Measurements from ENCODE around the gene SBK2. TPM values are rescaled to one million over a fixed set of nuclear protein-coding genes. Genes with fewer than 3 reads are reported as not detected.
"Not testable (repeated sequence)": the region's sequence is repeated elsewhere in the genome, so short reads cannot be mapped to it uniquely, and the experiment has no call there.

The SBK2 gene
- total RNA-seq, 1 experiment from 2014 or later, result not detected

DNA sequence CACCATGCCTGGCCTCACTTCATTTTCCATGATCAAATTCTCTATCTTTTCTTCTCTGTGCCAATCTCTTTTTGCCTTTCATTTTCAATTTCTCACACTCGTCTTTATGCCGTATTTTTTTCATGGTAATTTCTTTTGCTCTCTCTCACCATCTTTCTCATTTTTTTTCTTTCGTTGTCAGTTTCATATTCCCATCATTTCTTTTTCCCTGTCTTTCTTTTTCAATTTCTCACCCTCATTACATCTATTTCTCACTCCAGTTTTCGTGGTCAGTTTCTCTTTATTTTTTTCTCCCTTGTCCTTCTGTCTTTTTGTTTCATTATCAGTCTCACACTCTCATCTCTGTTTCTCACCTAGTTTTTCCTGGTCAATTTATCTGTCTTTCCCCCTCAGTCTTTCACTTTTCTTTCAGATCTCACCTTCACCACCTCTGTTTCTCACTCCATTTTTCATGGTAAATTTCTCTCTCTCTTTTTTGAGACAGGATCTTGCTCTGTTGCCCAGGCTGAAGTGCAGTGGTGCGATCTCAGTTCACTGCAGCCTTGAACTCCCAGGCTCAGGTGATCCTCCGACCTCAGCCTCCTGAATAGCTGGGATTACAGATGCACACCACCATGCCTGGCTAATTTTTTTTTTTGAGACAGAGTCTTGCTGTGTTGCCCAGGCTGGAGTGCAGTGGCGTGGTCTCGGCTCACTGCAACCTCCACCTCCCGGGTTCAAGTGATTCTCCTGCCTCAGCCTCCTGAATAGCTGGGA lies 34.6 kb downstream of the SBK2 start:
- no peak for DNase-seq (ENCODE audit: low spot score)

DNA sequence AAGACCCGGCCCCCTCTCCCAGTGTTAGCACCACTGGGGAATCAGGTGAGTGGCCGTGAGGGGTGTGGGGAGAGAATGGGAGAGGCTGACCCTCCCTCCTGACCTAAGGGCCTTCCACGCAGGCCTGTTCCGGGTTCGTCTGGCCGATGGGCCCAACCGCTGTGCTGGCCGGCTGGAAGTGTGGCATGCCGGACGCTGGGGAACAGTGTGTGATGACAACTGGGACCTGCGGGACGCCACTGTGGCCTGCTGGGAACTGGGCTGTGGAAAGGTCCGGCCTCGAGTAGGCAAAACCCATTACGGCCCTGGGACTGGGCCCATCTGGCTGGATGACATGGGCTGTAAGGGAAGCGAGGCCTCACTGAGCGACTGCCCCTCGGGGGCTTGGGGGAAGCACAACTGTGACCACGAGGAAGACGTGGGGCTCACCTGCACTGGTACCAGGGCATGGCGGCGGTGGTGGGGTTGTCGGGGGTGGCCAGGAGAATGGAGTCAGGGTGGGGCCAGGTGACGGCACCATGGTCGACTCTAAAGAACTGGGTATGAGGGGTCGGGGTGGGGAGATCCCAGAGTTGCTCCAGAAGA lies 36.5 kb downstream of the SBK2 start:
- DNase-seq (ENCODE audit: low spot score), result no peak

DNA sequence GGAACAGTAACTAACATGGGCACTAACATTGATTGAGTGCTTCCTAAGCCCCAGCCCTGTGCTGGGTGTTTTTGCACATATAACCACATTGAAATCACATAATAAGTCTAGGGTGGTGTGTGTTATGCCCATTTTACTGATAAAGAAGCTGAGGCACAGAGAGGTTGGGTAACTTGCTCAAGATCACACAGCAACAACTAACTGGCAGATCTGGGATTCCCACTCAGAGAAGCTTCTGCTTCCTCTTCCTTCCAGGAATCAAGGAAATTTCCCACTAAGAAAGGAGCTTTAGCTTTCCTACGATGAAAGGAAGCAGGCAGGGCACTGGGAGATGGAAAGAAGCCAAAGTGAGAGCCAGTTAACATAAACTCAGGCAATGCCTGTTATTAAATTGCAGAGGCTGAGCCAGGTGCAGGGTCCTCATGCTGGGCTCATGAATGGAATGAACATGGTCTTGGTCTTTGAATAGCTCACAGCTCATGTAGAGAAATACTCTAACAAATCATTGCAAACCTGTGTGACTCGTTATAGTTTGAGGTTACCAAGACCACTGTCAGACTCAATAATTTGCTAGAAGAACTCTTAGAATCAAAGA lies 38.6 kb downstream of the SBK2 start:
- no peak for DNase-seq (ENCODE audit: low spot score)

DNA sequence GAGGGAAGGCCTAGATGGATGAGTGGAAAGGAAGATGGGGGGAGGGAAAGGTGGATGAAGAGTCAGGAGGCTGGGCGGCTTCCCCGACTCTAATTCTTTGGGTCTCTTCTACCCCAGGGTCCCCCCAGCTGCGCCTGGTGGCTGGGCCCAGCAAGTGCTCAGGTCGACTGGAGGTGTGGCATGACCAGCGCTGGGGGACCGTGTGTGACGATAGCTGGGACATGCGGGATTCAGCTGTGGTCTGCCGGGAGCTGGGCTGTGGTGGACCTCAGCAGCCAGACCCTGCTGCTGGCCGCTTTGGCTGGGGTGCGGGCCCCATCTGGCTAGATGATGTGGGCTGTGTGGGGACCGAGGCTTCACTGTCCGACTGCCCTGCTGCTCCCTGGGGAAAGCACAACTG lies 39.2 kb downstream of the SBK2 start:
- no peak for DNase-seq (ENCODE audit: low spot score)

DNA sequence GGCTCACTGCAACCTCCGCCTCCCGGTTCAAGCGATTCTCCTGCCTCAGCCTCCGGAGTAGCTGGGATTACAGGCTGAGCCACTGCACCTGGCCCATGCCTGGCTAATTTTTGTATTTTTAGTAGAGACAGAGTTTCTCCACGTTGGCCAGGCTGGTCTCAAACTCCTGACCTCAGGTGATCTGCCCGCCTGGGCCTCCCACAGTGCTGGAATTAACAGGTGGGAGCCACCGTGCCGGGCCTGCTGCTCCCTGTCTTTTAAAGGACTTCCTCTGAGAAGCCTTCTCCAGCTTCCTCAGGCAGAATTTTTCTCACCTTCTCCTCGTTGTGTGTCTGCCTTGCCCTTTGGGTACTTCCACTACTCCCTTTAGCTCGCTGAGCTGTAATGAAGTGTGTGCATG lies 40.1 kb downstream of the SBK2 start:
- not testable (repeated sequence) for DNase-seq (ENCODE audit: low spot score)

DNA sequence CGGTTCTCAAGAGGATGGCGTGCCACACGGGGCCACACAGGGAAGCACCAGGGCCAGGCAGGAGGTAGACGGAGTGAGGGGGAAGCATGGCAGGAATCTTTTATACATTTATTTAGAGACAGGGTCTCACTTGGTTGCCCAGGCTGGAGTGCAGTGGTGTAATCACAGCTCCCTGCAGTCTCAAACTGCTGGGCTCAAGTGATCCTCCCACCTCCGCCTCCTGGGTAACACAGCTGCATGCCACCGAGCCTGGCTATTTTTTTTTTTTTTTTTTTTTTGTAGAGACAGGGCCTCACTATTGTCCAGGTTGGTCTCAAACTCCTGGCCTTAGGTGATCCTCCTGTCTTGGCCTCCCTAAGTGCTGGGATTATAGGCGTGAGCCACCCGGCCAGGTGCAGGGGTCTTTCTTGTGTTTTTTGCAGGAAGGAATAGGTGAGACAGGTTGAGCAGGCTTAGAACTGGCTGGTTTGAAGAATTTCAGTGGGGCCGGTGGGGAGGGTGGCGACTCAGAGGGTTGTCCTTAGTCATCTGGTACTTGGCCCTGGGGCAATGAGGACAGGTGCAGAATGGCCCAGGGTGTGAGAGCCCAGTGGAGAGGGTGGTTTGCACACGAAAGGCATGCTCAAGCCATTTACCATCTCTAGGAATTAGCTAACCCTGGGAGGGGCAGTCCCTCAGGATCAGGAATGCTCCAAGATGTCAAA lies 41.1 kb downstream of the SBK2 start:
- DNase-seq (ENCODE audit: low spot score), result no peak

DNA sequence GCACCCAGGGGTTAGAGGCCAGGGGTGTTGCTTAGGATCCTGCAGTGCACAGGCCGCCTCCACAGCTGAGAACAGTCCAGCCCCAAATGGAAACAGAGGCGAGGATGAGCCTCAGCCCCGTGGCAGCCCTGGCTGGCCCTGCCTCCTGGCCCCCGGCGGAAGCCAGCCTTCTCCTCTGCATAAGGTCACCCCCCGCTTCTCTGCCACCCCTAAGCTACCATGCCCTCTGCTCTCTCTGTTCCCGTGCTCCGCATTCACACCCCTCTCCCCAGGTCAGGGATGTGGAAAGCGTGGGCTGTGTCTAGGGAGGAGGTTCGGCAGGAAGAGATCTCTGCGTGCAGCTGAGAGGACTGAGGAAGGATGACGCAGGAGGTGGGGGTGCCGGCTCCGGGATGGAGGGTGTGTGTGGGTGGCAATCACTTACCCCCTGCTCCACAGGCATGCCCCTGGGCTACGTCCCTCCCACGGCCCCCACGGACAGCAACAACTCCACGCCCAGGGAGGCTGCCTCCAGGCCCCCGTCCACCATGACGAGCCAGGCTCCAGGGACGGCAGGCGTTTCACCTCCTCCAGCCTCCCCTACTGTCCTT lies 42.7 kb downstream of the SBK2 start:
- no peak for DNase-seq (ENCODE audit: low spot score)

DNA sequence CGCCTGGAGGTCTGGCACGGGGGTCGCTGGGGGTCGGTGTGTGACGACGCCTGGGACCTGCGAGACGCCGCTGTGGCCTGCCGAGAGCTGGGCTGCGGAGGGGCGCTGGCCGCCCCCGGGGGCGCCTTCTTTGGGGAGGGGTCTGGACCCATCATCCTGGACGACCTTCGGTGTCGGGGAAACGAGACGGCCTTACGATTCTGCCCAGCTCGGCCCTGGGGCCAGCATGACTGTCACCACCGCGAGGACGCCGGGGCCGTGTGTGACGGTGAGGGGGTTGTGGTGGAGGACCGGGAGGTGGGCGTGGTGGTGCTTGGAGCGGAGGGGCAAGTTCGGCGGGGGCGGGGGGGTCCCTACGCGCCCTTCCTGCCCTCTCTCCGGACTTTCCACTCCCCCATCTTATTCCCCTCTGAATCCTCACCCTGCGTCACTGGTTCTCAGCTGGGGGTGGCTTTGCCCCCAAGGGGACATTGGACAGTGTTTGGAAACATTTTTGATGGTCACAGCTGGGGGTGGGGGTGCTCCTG lies 43.2 kb downstream of the SBK2 start:
- DNase-seq (ENCODE audit: low spot score), result no peak

DNA sequence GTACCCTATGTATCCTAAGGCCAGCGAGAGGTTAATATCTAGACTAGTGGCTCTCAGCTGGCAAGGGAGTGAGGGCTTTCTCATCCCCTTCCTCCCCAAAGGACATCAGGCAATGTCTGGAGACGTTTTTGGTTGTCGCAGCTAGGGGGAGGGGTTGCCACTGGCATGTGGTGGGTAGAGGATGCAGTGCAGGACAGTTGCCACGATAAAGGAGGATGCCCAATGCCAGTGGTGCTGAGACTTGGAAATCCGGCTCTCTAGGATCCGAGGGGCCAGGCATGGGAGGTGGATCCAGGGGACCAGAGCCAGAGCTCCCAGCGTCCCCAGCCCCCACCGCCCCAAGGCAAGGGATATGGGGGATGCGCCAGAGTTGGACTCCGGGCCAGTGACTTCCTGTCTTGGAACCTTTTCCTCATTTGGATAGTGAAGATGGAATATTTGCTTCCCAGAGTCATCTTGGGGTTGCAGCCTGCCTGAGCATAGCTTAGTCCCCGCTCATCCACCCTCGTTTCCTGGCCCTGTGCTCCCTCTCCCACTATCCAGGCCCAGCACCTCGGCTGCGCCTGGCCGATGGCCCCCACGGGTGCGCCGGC lies 43.8 kb downstream of the SBK2 start:
- DNase-seq (ENCODE audit: low spot score), result no peak

DNA sequence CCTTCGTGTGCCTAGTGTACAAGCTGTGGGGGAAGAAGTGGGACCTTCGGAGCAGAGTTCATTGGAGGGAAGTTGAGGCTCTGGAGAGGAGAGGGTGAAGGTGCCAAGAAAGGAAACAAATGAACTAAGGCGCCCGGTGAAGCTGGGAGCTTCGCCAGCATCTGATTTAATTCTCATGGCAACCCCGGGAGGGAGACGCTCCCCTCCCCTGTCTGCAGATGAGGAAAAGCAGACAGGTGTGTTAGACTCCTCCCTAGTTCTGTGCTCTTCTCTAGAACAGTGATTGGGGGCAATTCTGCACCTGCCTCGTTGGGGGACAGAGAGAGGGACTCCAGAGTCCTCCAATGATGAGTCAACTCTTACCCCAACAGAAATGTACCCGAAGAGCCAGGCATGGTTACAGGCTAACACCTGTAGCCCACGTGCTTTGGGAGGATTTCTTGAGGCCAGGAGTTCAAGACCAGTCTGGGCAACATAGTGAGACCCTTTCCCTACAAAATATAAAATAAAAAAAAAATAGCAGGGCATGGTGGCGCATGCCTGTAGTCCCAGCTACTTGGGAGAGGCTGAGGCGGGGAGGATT lies 44.5 kb downstream of the SBK2 start:
- no peak for DNase-seq (ENCODE audit: low spot score)

DNA sequence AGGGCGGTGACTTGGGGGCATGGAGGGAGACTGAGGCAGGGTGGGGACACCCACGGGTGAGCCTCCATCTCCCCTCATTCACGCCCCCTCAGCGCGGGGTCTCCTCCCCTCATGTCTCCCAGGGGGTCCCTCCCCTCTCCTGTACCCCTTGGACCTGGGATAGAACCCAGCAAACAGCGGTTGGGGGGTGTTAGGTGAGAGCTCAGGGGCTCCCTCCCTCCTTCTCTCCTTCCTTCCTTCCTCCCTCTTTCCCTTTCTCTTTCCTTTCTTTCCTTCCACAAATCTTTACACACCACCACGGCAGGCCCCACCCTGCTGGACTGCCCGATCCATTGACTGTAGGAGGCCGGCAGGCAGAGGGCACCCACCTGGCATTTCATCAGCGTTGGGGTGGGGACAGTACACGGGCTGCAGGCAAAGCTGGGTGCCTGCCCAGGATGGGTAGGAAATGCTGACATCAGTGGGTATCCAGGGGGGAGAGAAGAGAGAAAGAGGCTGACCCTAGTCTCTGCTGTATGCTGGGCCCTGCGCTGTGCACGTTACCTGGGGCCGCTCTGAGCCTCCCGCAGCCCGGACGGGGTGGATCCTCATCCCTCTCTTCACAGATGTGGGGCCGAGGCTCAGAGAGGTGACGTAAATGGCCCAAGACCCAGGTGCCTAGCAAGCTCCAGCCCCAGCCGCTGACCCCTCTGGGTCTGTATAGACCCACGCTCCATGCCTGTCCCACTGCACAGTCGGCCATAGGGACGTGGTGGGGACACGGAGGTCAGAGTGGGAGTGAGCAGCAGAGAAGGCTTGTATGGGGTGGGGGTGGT lies 45.2 kb downstream of the SBK2 start:
- no peak for DNase-seq (ENCODE audit: low spot score)

DNA sequence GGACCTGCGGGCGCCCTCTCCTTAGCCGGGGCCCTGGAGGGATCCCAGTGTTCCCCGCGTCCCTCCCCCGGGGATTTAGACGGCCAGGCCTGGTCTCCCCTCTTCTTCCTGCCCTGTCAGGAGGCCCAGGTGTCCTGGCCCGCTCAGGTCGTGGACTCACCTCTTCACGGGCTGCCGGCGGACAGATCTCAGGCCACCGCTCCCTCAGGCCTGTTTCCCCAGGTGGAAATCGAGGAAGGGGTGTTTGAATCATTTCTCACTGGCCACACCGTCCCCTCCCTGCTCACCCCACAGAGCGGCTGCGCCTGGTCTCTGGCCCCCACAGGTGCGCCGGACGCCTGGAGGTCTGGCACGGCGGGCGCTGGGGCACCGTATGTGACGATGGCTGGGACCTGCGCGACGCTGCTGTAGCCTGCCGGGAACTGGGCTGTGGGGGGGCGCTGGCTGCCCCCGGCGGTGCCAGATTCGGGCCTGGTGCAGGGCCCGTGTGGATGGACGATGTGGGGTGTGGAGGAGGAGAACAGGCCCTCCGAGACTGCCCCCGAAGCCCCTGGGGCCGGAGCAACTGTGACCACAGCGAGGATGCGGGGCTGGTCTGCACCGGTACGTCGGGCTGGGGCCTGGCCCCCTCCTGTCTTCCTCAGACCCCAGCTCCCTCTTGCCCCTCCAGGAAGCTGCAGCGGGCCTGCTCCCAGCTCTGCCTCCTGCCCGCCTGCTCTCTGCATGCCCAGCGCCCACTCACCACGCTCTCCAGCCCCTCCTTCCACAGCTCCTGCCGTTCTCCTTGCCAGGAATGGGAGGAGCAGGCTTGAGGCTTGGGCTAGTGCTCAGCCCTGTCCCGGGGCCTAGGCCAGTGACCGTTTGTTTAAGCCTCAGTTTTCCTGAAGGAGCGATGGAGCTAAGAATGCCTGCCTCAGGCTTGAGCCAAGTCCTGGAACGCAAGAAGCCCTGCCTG lies 46.2 kb downstream of the SBK2 start:
- no peak for DNase-seq (ENCODE audit: low spot score)

DNA sequence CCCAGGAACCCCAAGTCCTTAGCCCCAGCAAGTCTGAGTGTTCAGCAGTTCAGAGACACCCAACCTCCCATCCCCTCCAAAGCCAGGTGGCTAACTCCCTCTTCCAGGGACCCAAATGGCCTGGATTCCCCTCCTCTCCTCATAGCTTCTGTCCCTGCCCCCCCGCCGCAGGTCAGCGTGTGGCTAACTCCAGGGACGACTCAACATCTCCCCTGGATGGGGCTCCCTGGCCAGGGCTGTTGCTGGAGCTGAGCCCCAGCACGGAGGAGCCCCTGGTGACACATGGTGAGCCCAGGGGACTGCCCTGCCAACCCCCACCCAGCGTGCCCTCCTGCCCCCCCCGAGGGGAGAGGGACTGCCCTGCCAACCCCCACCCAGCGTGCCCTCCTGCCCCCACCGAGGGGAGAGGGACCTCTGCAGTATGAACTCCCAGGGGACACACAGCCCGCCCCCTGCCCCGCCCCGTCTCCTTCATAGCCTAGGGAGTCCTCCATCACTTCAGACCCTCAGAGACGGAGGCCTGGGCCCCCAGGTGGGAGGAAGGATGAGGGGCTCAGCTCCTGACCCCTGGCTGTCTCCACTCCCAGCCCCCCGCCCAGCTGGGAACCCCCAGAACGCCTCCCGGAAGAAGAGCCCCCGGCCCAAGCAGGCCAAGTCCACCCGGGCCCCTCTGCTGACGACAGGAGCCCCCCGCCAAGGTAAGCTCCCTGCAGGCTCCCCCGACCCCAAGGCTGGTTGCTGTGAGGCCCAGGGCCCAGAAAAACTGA lies 47.0 kb downstream of the SBK2 start:
- DNase-seq (ENCODE audit: low spot score), result no peak

DNA sequence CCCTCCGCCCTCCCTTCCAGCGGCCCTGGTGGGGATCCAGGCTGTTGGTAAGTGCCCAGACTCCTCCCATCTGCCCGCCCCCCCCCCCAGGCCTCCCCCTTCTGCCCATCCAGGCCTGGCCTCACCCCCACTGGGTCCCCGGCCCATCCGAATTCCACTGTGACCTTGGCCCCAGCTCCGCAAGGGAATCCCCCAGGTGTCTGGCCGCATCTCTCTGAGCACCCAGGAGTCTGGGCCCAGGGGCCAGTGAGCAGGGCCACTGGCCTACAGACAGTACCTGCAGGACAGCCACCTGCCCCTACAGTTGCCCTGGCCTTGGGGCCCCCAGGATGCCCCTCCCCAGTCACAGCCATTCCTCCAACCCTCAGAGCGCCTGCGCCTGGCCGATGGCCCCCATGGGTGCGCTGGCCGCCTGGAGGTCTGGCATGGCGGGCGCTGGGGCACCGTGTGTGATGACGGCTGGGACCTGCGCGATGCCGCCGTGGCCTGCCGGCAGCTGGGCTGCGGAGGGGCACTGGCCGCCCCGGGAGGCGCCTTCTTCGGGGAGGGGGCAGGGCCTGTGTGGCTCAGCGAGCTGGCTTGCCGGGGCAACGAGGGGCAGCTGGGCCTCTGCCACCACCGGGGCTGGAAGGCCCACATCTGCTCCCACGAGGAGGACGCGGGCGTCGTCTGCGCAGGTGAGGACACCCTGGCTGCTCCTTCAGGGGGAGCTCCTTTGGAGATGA lies 47.8 kb downstream of the SBK2 start:
- DNase-seq (ENCODE audit: low spot score), result no peak

DNA sequence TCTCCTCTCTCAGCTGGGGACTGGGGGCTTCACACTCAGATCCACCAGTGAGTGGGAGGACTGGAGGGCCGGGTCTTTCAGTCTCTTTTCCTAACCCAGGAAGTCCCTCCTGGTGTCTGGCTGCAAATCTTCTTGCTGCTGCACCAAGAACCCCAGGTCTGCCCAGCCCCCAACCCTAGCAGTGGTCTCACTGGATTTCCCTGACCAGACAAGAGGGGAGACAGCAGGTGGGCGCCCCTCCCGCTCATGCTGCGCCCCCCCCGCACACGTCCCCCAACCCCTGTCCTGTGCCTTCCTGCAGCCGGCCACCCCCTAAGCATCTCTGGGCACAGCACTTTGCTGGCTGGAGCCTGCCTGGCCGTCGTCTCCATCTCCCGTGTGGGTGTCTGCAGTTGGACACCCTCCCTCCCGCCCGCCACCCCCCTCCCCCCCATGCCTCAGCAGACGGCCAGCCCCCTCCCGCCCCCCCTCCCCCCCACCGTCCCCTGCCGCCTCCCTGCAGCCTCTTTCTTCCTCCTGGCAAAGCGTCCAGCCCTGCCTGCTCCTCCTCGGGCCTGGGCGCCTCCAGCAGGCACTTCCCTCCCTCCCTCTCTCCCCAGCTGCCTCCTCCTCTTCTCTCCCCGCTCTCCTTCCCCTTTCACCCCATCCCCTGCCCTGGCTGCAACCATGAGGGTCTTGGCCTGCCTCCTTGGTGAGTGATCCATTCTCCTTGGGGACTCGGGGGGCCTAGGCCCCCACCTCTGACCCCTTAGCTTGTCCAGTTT lies 48.8 kb downstream of the SBK2 start, which contains the start of gene SSC5D:
SSC5D (plus strand) TSS at position 513 of the 764 bp plus-strand sequence; CDS start at position 667, 154 bp downstream.
- no peak for DNase-seq (ENCODE audit: low spot score)

Data from HT-29 (cell line).